ENCODE results near the gene SOHLH2.

SOHLH2 gene

GRCh38 chr13:36219883-36220282 is 5.5 kb upstream of the SOHLH2 start:
- ChIA-PET CTCF (no interaction called here), POLR2A (ENCODE audit: low non-redundant PET) (no interaction called here)
- H3K27ac ChIP-seq: no peak overlapping the region
- no peak for TF ChIP-seq CTCF (conservative IDR thresholded peaks at IDR 0.05; ENCODE audit: low read depth)
- no peak for DNase-seq (ENCODE audit: low spot score)

- H3K27ac ChIP-seq: no peak overlapping the region
- POLR2A ChIA-PET (ENCODE audit: low non-redundant PET): no interaction called here
- TF ChIP-seq CTCF (conservative IDR thresholded peaks at IDR 0.05; ENCODE audit: low read depth): no peak
- DNase-seq (ENCODE audit: low spot score): no peak
- CTCF ChIA-PET: no interaction called here
Observed at GRCh38 chr13:36217456-36217855, 3.1 kb upstream of the SOHLH2 start.

- TF ChIP-seq CTCF (conservative IDR thresholded peaks at IDR 0.05; ENCODE audit: low read depth): no peak
- DNase-seq (ENCODE audit: low spot score): no peak
- ChIA-PET CTCF (no interaction called here), POLR2A (ENCODE audit: low non-redundant PET) (no interaction called here)
- H3K27ac ChIP-seq: no peak overlapping the region
Observed at GRCh38 chr13:36212789-36213188, 1.6 kb downstream of the SOHLH2 start.

GRCh38 chr13:36211567-36211966 is 2.8 kb downstream of the SOHLH2 start:
- no peak for DNase-seq (ENCODE audit: low spot score)
- TF ChIP-seq CTCF (conservative IDR thresholded peaks at IDR 0.05; ENCODE audit: low read depth): no peak
- ChIA-PET POLR2A (ENCODE audit: low non-redundant PET) (no interaction called here), CTCF (no interaction called here)
- no peak overlapping the region for H3K27ac ChIP-seq

- DNase-seq (ENCODE audit: low spot score): no peak
- no peak for TF ChIP-seq CTCF (conservative IDR thresholded peaks at IDR 0.05; ENCODE audit: low read depth)
- no peak overlapping the region for H3K27ac ChIP-seq
- ChIA-PET CTCF (no interaction called here), POLR2A (ENCODE audit: low non-redundant PET) (no interaction called here)
Observed at GRCh38 chr13:36210738-36211137, 3.6 kb downstream of the SOHLH2 start.

GRCh38 chr13:36207672-36208071 is 6.7 kb downstream of the SOHLH2 start:
- TF ChIP-seq CTCF (conservative IDR thresholded peaks at IDR 0.05; ENCODE audit: low read depth): no peak
- POLR2A ChIA-PET (ENCODE audit: low non-redundant PET): no interaction called here
- DNase-seq (ENCODE audit: low spot score): no peak
- CTCF ChIA-PET: no interaction called here
- H3K27ac ChIP-seq: no peak overlapping the region

All from RWPE1 (cell line).